Measurements from ENCODE around the gene CFAP74. TPM values are rescaled to one million over a fixed set of nuclear protein-coding genes. Genes with fewer than 3 reads are reported as not detected.

The CFAP74 gene
- total and polyA plus RNA-seq, 2 of the 4 experiments (the other 2 are of a cell fraction) = not detected

GRCh38 chr1:1978108-1978507 is 25.5 kb downstream of the CFAP74 start:
- no peak for DNase-seq
- in situ Hi-C loops (cut with MboI; ENCODE audit: low sequenced_read_pairs) = no loop called here
- Histone ChIP-seq H2BK15ac (ENCODE audit: low read depth, low read length) (no peak overlapping the region), H2BK120ac (ENCODE audit: low read depth, low read length) (no peak overlapping the region), H3K14ac (replicated peaks; ENCODE audit: low read depth, low read length) (no peak overlapping the region), H4K20me1 (ENCODE audit: insufficient read depth, low read length) (no peaks in the 10 kb centered on the region), H3K4ac (ENCODE audit: low read depth, low read length) (no peak overlapping the region), H4K8ac (ENCODE audit: low read depth in 2 of 2, low read length in 2 of 2) (no peak overlapping the region), H3K4me1 (ENCODE audit: control insufficient read depth, insufficient read depth, low read length) (no peaks in the 10 kb centered on the region), H3K56ac (ENCODE audit: extremely low read depth, insufficient read depth, low read length) (no peak overlapping the region), H3K4me3 (ENCODE audit: insufficient read depth, low read depth, low read length) (no peak overlapping the region), H3K4me2 (ENCODE audit: low read depth, low read length) (no peak overlapping the region), H2AK9ac (replicated peaks; ENCODE audit: low read depth, low read length, poor library complexity) (no peak overlapping the region), H2BK20ac (ENCODE audit: low read depth, low read length) (no peak overlapping the region), H4K91ac (ENCODE audit: insufficient read depth, low read depth, low read length) (no peak overlapping the region), H3K27me3 (ENCODE audit: control insufficient read depth, insufficient read depth, low read length) (peaks cover 17% of the 10 kb centered on the region; the same call in 1 of the 2 replicates), H3K36me3 (ENCODE audit: control insufficient read depth, insufficient read depth, low read length) (no peaks in the 10 kb centered on the region), H4K5ac (ENCODE audit: low read depth, low read length) (no peak overlapping the region), H3K9ac (ENCODE audit: low read depth, low read length) (no peak overlapping the region), H2BK5ac (ENCODE audit: low read depth, low read length, poor library complexity, severe bottlenecking) (no peak overlapping the region), H3K23ac (ENCODE audit: low read depth, low read length) (no peak overlapping the region), H3K27ac (ENCODE audit: insufficient read depth, low read length) (no peak overlapping the region), H3K9me1 (ENCODE audit: insufficient read depth, low read length) (no peaks in the 10 kb centered on the region), H3K79me1 (ENCODE audit: low read depth in 1 of 2, low read length in 2 of 2) (no peaks in the 10 kb centered on the region), H3K9me3 (ENCODE audit: control insufficient read depth, insufficient read depth, low read length) (peaks cover 8% of the 10 kb centered on the region; the same call in 1 of the 2 replicates), H2AK5ac (ENCODE audit: low read depth, low read length) (no peak overlapping the region), H3K18ac (ENCODE audit: low read depth, low read length) (no peak overlapping the region), H2AFZ (replicated peaks; ENCODE audit: low read length, poor library complexity) (no peak overlapping the region)
- 60% methylated on average over 1 of the region's 11 CpGs; no CpG with 5 or more reads in 1 of the 2 experiments for WGBS, 2 experiments (ENCODE audit: extremely low coverage in 2 of 2, insufficient read length in 1 of 2)
- dilution Hi-C loops (cut with HindIII; ENCODE audit: low sequenced_read_pairs, unreplicated experiment) = no loop called here
- BruUV-seq (replicated peaks) = no TSS peak
- ATAC-seq (ENCODE audit: low read depth) = no peak
- POLR2A ChIA-PET (ENCODE audit: unreplicated experiment) = no interaction called here
- no peak for TF ChIP-seq BHLHE40 (IDR thresholded peaks at IDR 0.05; ENCODE audit: low read depth, low read length)
- no peak for TF ChIP-seq CTCF (conservative IDR thresholded peaks at IDR 0.05; ENCODE audit: low read depth, low read length)
- TF ChIP-seq ELK1 (IDR thresholded peaks at IDR 0.05; ENCODE audit: borderline replicate concordance, low read depth, low read length) = no peak
- no peak for TF ChIP-seq CHD1 (IDR thresholded peaks at IDR 0.05; ENCODE audit: low read depth, low read length)
- TF ChIP-seq RFX5 (IDR thresholded peaks at IDR 0.05; ENCODE audit: low read depth, low read length) = no peak
- no peak for TF ChIP-seq MAFK (IDR thresholded peaks at IDR 0.05; ENCODE audit: low read depth, low read length)
- intact Hi-C loops (cut with micrococcal nuclease) = no loop called here
- CTCF ChIA-PET = no interaction called here
